ENCODE results near the gene DISP2.
A peak's percentile ranks its signal among the peaks of the same experiment; 100 is the strongest.

The DISP2 gene

GRCh38 chr15:40357246-40357645 lies 773 bp upstream of the DISP2 start:
- H3K9me3 ChIP-seq (ENCODE audit: control insufficient read depth in 1 of 2, low read length in 2 of 2): no peaks in the 10 kb centered on the region
- H3K27ac ChIP-seq (ENCODE audit: low read length): no peak overlapping the region
- no peaks in the 10 kb centered on the region for H3K27me3 ChIP-seq (ENCODE audit: low read depth, low read length)
- H3K36me3 ChIP-seq (ENCODE audit: control insufficient read depth in 1 of 2, insufficient read depth in 2 of 2, low read length in 2 of 2): no peaks in the 10 kb centered on the region
- peaks cover 0 to 20% of the 10 kb centered on the region in 2 donors for H3K4me1 ChIP-seq (ENCODE audit: control insufficient read depth in 1 of 2, insufficient read depth in 2 of 2, low read length in 2 of 2)
- H3K4me3 ChIP-seq (ENCODE audit: low read depth in 1 of 2, low read length in 2 of 2): peak overlapping the region in 1 of 2 donors; percentile 55

- Histone ChIP-seq H3K36me3 (ENCODE audit: control insufficient read depth in 1 of 2, insufficient read depth in 2 of 2, low read length in 2 of 2) (no peaks in the 10 kb centered on the region), H3K27ac (ENCODE audit: low read length) (no peak overlapping the region), H3K4me1 (ENCODE audit: control insufficient read depth in 1 of 2, insufficient read depth in 2 of 2, low read length in 2 of 2) (peaks cover 0 to 20% of the 10 kb centered on the region in 2 donors), H3K4me3 (ENCODE audit: low read depth in 1 of 2, low read length in 2 of 2) (peak overlapping the region; percentile 39 to 72), H3K27me3 (ENCODE audit: low read depth, low read length) (no peaks in the 10 kb centered on the region), H3K9me3 (ENCODE audit: control insufficient read depth in 1 of 2, low read length in 2 of 2) (no peaks in the 10 kb centered on the region)
Measured at GRCh38 chr15:40358471-40359353, 693 bp downstream of the DISP2 start.

- H3K36me3 ChIP-seq (ENCODE audit: control insufficient read depth in 1 of 2, insufficient read depth in 2 of 2, low read length in 2 of 2): no peaks in the 10 kb centered on the region
Measured at GRCh38 chr15:40360015-40360414, 2.0 kb downstream of the DISP2 start.

GRCh38 chr15:40361640-40362039 lies 3.6 kb downstream of the DISP2 start:
- Histone ChIP-seq H3K27me3 (ENCODE audit: low read depth, low read length) (no peaks in the 10 kb centered on the region), H3K4me1 (ENCODE audit: control insufficient read depth in 1 of 2, insufficient read depth in 2 of 2, low read length in 2 of 2) (peaks cover 0 to 12% of the 10 kb centered on the region in 2 donors), H3K27ac (ENCODE audit: low read length) (no peak overlapping the region), H3K36me3 (ENCODE audit: control insufficient read depth in 1 of 2, insufficient read depth in 2 of 2, low read length in 2 of 2) (no peaks in the 10 kb centered on the region), H3K9me3 (ENCODE audit: control insufficient read depth in 1 of 2, low read length in 2 of 2) (no peaks in the 10 kb centered on the region), H3K4me3 (ENCODE audit: low read depth in 1 of 2, low read length in 2 of 2) (no peak overlapping the region)

More at GRCh38 chr15:40360015-40360414, 2.0 kb downstream of the DISP2 start:
- Histone ChIP-seq H3K27me3 (ENCODE audit: low read depth, low read length) (no peaks in the 10 kb centered on the region), H3K27ac (ENCODE audit: low read length) (no peak overlapping the region), H3K4me3 (ENCODE audit: low read depth in 1 of 2, low read length in 2 of 2) (no peak overlapping the region), H3K4me1 (ENCODE audit: control insufficient read depth in 1 of 2, insufficient read depth in 2 of 2, low read length in 2 of 2) (peaks cover 0 to 12% of the 10 kb centered on the region in 2 donors), H3K9me3 (ENCODE audit: control insufficient read depth in 1 of 2, low read length in 2 of 2) (no peaks in the 10 kb centered on the region)

GRCh38 chr15:40363611-40364010 lies 5.6 kb downstream of the DISP2 start:
- Histone ChIP-seq H3K36me3 (ENCODE audit: control insufficient read depth in 1 of 2, insufficient read depth in 2 of 2, low read length in 2 of 2) (no peaks in the 10 kb centered on the region), H3K9me3 (ENCODE audit: control insufficient read depth in 1 of 2, low read length in 2 of 2) (no peaks in the 10 kb centered on the region), H3K4me3 (ENCODE audit: low read depth in 1 of 2, low read length in 2 of 2) (no peak overlapping the region), H3K27me3 (ENCODE audit: low read depth, low read length) (no peaks in the 10 kb centered on the region), H3K4me1 (ENCODE audit: control insufficient read depth in 1 of 2, insufficient read depth in 2 of 2, low read length in 2 of 2) (peaks cover 0 to 19% of the 10 kb centered on the region in 2 donors), H3K27ac (ENCODE audit: low read length) (no peak overlapping the region)

- Histone ChIP-seq H3K4me3 (ENCODE audit: low read depth in 1 of 2, low read length in 2 of 2) (no peak overlapping the region), H3K36me3 (ENCODE audit: control insufficient read depth in 1 of 2, insufficient read depth in 2 of 2, low read length in 2 of 2) (no peaks in the 10 kb centered on the region), H3K27me3 (ENCODE audit: low read depth, low read length) (no peaks in the 10 kb centered on the region), H3K4me1 (ENCODE audit: control insufficient read depth in 1 of 2, insufficient read depth in 2 of 2, low read length in 2 of 2) (peaks cover 0 to 16% of the 10 kb centered on the region in 2 donors), H3K9me3 (ENCODE audit: control insufficient read depth in 1 of 2, low read length in 2 of 2) (no peaks in the 10 kb centered on the region), H3K27ac (ENCODE audit: low read length) (no peak overlapping the region)
Measured at GRCh38 chr15:40364251-40364650, 6.2 kb downstream of the DISP2 start.

GRCh38 chr15:40365016-40365415 lies 7.0 kb downstream of the DISP2 start:
- no peaks in the 10 kb centered on the region for H3K27me3 ChIP-seq (ENCODE audit: low read depth, low read length)
- H3K9me3 ChIP-seq (ENCODE audit: control insufficient read depth in 1 of 2, low read length in 2 of 2): no peaks in the 10 kb centered on the region
- H3K4me1 ChIP-seq (ENCODE audit: control insufficient read depth in 1 of 2, insufficient read depth in 2 of 2, low read length in 2 of 2): peaks cover 0 to 16% of the 10 kb centered on the region in 2 donors
- no peaks in the 10 kb centered on the region for H3K36me3 ChIP-seq (ENCODE audit: control insufficient read depth in 1 of 2, insufficient read depth in 2 of 2, low read length in 2 of 2)
- H3K4me3 ChIP-seq (ENCODE audit: low read depth in 1 of 2, low read length in 2 of 2): no peak overlapping the region
- no peak overlapping the region for H3K27ac ChIP-seq (ENCODE audit: low read length)

GRCh38 chr15:40365624-40366456 lies 7.8 kb downstream of the DISP2 start:
- Histone ChIP-seq H3K9me3 (ENCODE audit: control insufficient read depth in 1 of 2, low read length in 2 of 2) (no peaks in the 10 kb centered on the region), H3K36me3 (ENCODE audit: control insufficient read depth in 1 of 2, insufficient read depth in 2 of 2, low read length in 2 of 2) (no peaks in the 10 kb centered on the region), H3K4me1 (ENCODE audit: control insufficient read depth in 1 of 2, insufficient read depth in 2 of 2, low read length in 2 of 2) (peaks cover 0 to 16% of the 10 kb centered on the region in 2 donors), H3K27me3 (ENCODE audit: low read depth, low read length) (no peaks in the 10 kb centered on the region), H3K27ac (ENCODE audit: low read length) (no peak overlapping the region), H3K4me3 (ENCODE audit: low read depth in 1 of 2, low read length in 2 of 2) (no peak overlapping the region)

GRCh38 chr15:40366457-40367370 lies 8.7 kb downstream of the DISP2 start:
- Histone ChIP-seq H3K4me3 (ENCODE audit: low read depth in 1 of 2, low read length in 2 of 2) (peak overlapping the region in 1 of 2 donors; percentile 57), H3K27ac (ENCODE audit: low read length) (no peak overlapping the region), H3K4me1 (ENCODE audit: control insufficient read depth in 1 of 2, insufficient read depth in 2 of 2, low read length in 2 of 2) (peaks cover 0 to 16% of the 10 kb centered on the region in 2 donors), H3K27me3 (ENCODE audit: low read depth, low read length) (no peaks in the 10 kb centered on the region), H3K9me3 (ENCODE audit: control insufficient read depth in 1 of 2, low read length in 2 of 2) (no peaks in the 10 kb centered on the region), H3K36me3 (ENCODE audit: control insufficient read depth in 1 of 2, insufficient read depth in 2 of 2, low read length in 2 of 2) (no peaks in the 10 kb centered on the region)

GRCh38 chr15:40367371-40367685 lies 9.3 kb downstream of the DISP2 start:
- no peaks in the 10 kb centered on the region for H3K36me3 ChIP-seq (ENCODE audit: control insufficient read depth in 1 of 2, insufficient read depth in 2 of 2, low read length in 2 of 2)
- no peaks in the 10 kb centered on the region for H3K9me3 ChIP-seq (ENCODE audit: control insufficient read depth in 1 of 2, low read length in 2 of 2)
- no peak overlapping the region for H3K27ac ChIP-seq (ENCODE audit: low read length)
- no peaks in the 10 kb centered on the region for H3K27me3 ChIP-seq (ENCODE audit: low read depth, low read length)
- H3K4me3 ChIP-seq (ENCODE audit: low read depth in 1 of 2, low read length in 2 of 2): peak overlapping the region; percentile 21 to 57
- peaks cover 0 to 16% of the 10 kb centered on the region in 2 donors for H3K4me1 ChIP-seq (ENCODE audit: control insufficient read depth in 1 of 2, insufficient read depth in 2 of 2, low read length in 2 of 2)

Measured in muscle layer of duodenum (tissue), 2 donors.